Liver (tissue), 9 donors: Measurements from ENCODE around the gene OR4N2. TPM values are rescaled to one million over a fixed set of nuclear protein-coding genes. Genes with fewer than 3 reads are reported as not detected.
"Not testable (repeated sequence)": the region's sequence is repeated elsewhere in the genome, so short reads cannot be mapped to it uniquely, and the experiment has no call there.

Experiments
- DNase-seq: peaks from one replicate; pipeline ENCODE4 v3.0.0-alpha.2; 2017; ENCODE audit warnings: low spot score
- H3K27ac ChIP-seq, 2 donors: one replicate each; pipeline ENCODE4 v1.7.0; 2013; ENCODE audit warnings: inconsistent platforms in 2 of 2, low read length in 2 of 2, control low read depth in 1 of 2, low read depth in 1 of 2, mild to moderate bottlenecking in 1 of 2
- H3K27me3 ChIP-seq, 4 donors: one replicate each; pipeline versions ENCODE4 v1.6.1 to v1.7.0; 2013; ENCODE audit warnings: low read length in 3 of 4, inconsistent platforms in 1 of 4, mild to moderate bottlenecking in 1 of 4, moderate library complexity in 1 of 4; ENCODE audit not compliant: control insufficient read depth in 4 of 4, insufficient read depth in 4 of 4
- H3K36me3 ChIP-seq, 4 donors: one replicate each; pipeline versions ENCODE4 v1.6.1 to v1.7.0; 2013; ENCODE audit warnings: low read length in 3 of 4, mild to moderate bottlenecking in 3 of 4, low read depth in 1 of 4, moderate library complexity in 1 of 4; ENCODE audit not compliant: control insufficient read depth in 4 of 4, insufficient read depth in 3 of 4
- H3K4me1 ChIP-seq, 4 donors: one replicate each; pipeline versions ENCODE4 v1.6.1 to v1.7.0; 2013; ENCODE audit warnings: low read length in 3 of 4, mild to moderate bottlenecking in 3 of 4, moderate library complexity in 1 of 4; ENCODE audit not compliant: control insufficient read depth in 4 of 4, insufficient read depth in 4 of 4
- H3K4me3 ChIP-seq, 3 donors: one replicate each; pipeline versions ENCODE4 v1.6.1 to v1.7.0; 2013; ENCODE audit warnings: low read length in 3 of 3, control low read depth in 1 of 3, low read depth in 1 of 3, mild to moderate bottlenecking in 1 of 3
- H3K9ac ChIP-seq, 2 donors: one replicate each; pipeline ENCODE4 v1.7.0; 2013; ENCODE audit warnings: low read length in 2 of 2, mild to moderate bottlenecking in 2 of 2, moderate library complexity in 2 of 2, control low read depth in 1 of 2, low read depth in 1 of 2
- H3K9me3 ChIP-seq, 4 donors: one replicate each; pipeline versions ENCODE4 v1.6.1 to v1.7.0; 2013; ENCODE audit warnings: low read length in 3 of 4; ENCODE audit not compliant: control insufficient read depth in 4 of 4
- CTCF ChIP-seq: fragments of 150-350 bp; IDR thresholded peaks from 2 replicates; pipeline ENCODE4 v1.5.1; 2017; ENCODE audit warnings: improper control_type of control experiment, low read depth, low read length; ENCODE audit not compliant: missing input control
- EGR1 ChIP-seq, 2 donors: IDR thresholded peaks; 2 replicates each; pipeline ENCODE4 v1.6.1; 2016 to 2018; ENCODE audit warnings: antibody characterized with exemption in 2 of 2, low read depth in 2 of 2
- FOXA1 ChIP-seq: IDR thresholded peaks from 2 replicates; pipeline ENCODE4 v1.6.1; 2016; ENCODE audit warnings: antibody characterized with exemption
- FOXA2 ChIP-seq: IDR thresholded peaks from 2 replicates; pipeline ENCODE4 v1.6.1; 2016; ENCODE audit warnings: antibody characterized with exemption
- GABPA ChIP-seq, 2 donors: IDR thresholded peaks in 1 of 2; conservative IDR thresholded peaks in 1 of 2; 2 replicates each; pipeline ENCODE4 v1.6.1; 2016; ENCODE audit warnings: antibody characterized with exemption in 2 of 2, mild to moderate bottlenecking in 1 of 2, moderate library complexity in 1 of 2
- HNF4G ChIP-seq: IDR thresholded peaks from 2 replicates; pipeline ENCODE4 v1.6.1; 2016; ENCODE audit warnings: antibody characterized with exemption
- NR2F2 ChIP-seq: IDR thresholded peaks from 2 replicates; pipeline ENCODE4 v1.6.1; 2016; ENCODE audit warnings: antibody characterized with exemption
- RAD21 ChIP-seq, 2 donors: IDR thresholded peaks; 2 replicates each; pipeline ENCODE4 v1.6.1; 2016; ENCODE audit warnings: antibody characterized with exemption in 2 of 2, mild to moderate bottlenecking in 2 of 2
- RXRA ChIP-seq, 2 donors: IDR thresholded peaks; 2 replicates each; pipeline ENCODE4 v1.6.1; 2017 to 2018; ENCODE audit warnings: antibody characterized with exemption in 2 of 2, mild to moderate bottlenecking in 1 of 2
- SP1 ChIP-seq: IDR thresholded peaks from 2 replicates; pipeline ENCODE4 v1.6.1; 2018; ENCODE audit warnings: antibody characterized with exemption, mild to moderate bottlenecking
- TAF1 ChIP-seq: conservative IDR thresholded peaks from 2 replicates; pipeline ENCODE4 v1.6.1; 2016; ENCODE audit warnings: antibody characterized with exemption, mild to moderate bottlenecking
- YY1 ChIP-seq: IDR thresholded peaks from 2 replicates; pipeline ENCODE4 v1.6.1; 2016; ENCODE audit warnings: antibody characterized with exemption, mild to moderate bottlenecking
- ZBTB33 ChIP-seq: IDR thresholded peaks from 2 replicates; pipeline ENCODE4 v1.6.1; 2016; ENCODE audit warnings: antibody characterized with exemption
- WGBS: extraction: QIAGEN DNeasy Blood & Tissue Kit; methylation state at CpG from one replicate; pipeline ENCODE4 v1.1.7; 2013; 5-methylcytosine and 5-hydroxymethylcytosine counted together
- polyA plus RNA-seq, 2 donors: library from polyadenylated mRNA; stranded (reverse) in 1 of 2; unstranded in 1 of 2; fragments of 200-250 nt in 1 of 2; fragments of >200 nt in 1 of 2; fragmentation: Nextera tagmentation in 1 of 2; extraction: Ambion mirVana in 1 of 2; gene quantifications; one replicate each; pipeline versions ENCODE4 v1.2.1 to v1.2.3, GENCODE V29; 2013 to 2015
- total RNA-seq, 2 donors: library from RNA; depleted of rRNA; stranded (reverse); fragments of >200 nt; gene quantifications; one replicate each; pipeline ENCODE4 v1.2.3, GENCODE V29; 2014
- TF ChIP-seq, protein P1 (sequence below): IDR thresholded peaks from 2 replicates; pipeline ENCODE4 v1.6.1; 2016; ENCODE audit warnings: antibody characterized with exemption
- donor health status: healthy.
- donor health status: healthy.
- donor health status: healthy.
- donor health status: healthy.
- donor health status: healthy.

The OR4N2 gene
- total and polyA plus RNA-seq, 4 donors = not detected

DNA sequence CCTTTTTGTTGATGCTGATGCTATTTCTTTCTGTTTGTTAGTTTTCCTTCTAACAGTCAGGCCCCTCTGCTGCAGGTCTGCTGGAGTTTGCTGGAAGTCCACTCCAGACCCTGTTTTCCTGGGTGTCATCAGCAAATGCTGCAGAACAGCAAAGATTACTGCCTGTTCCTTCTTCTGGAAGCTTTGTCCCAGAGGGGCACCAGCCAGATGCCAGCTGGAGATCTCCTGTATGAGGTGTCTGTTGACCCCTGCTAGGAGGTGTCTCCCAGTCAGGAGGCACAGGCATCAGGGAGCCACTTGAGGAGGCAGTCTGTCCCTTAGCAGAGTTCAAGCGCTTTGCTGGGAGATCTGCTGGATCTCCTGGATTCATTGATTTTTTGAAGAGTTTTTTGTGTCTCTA is 16.3 kb downstream of the OR4N2 start:
- H3K9ac ChIP-seq, DNase-seq, H3K4me3 ChIP-seq, H3K27me3 ChIP-seq, H3K4me1 ChIP-seq, H3K36me3 ChIP-seq, H3K27ac ChIP-seq, H3K9me3 ChIP-seq: not testable (repeated sequence)
- 67% methylated on average over 1 of the region's 1 CpG for WGBS

- H3K4me3 ChIP-seq, H3K36me3 ChIP-seq, DNase-seq, H3K9ac ChIP-seq, H3K27me3 ChIP-seq, H3K27ac ChIP-seq, H3K9me3 ChIP-seq, H3K4me1 ChIP-seq: not testable (repeated sequence)
- 61% methylated on average over 6 of the region's 6 CpGs for WGBS
These were observed 17.4 kb downstream of the OR4N2 start for GRCh38 chr14:19821016-19821415.

- no peaks in the 10 kb centered on the region for H3K36me3 ChIP-seq
- DNase-seq = no peak
- H3K9me3 ChIP-seq = no peaks in the 10 kb centered on the region
- H3K27me3 ChIP-seq = no peaks in the 10 kb centered on the region
- TF ChIP-seq, protein P1, sequence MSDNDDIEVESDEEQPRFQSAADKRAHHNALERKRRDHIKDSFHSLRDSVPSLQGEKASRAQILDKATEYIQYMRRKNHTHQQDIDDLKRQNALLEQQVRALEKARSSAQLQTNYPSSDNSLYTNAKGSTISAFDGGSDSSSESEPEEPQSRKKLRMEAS = no peak
- no peak for TF ChIP-seq RAD21 (IDR thresholded peaks at IDR 0.05)
- no peak for TF ChIP-seq YY1
- TF ChIP-seq TAF1 = no peak
- no peak for TF ChIP-seq NR2F2
- no peak for TF ChIP-seq FOXA2
- no peak for TF ChIP-seq ZBTB33
- TF ChIP-seq HNF4G = no peak
- no peak for TF ChIP-seq CTCF
- no peak for TF ChIP-seq GABPA (IDR thresholded peaks at IDR 0.05 in 1 of 2, conservative IDR thresholded peaks at IDR 0.05 in 1 of 2)
- no peak for TF ChIP-seq FOXA1
- TF ChIP-seq RXRA (IDR thresholded peaks at IDR 0.05) = no peak
- TF ChIP-seq SP1 = no peak
- no peak for TF ChIP-seq EGR1 (IDR thresholded peaks at IDR 0.05; ENCODE audit: low read depth in 2 of 2)
- H3K27ac ChIP-seq = no peak overlapping the region
- H3K4me3 ChIP-seq = no peak overlapping the region
- no peak overlapping the region for H3K9ac ChIP-seq
- no peaks in the 10 kb centered on the region for H3K4me1 ChIP-seq
- WGBS = 51% methylated on average over 1 of the region's 1 CpG
These were observed 19.6 kb downstream of the OR4N2 start for GRCh38 chr14:19823178-19823577.
